Bladder microvascular endothelial cell (primary cell): ENCODE data around the gene OLFML1. TPM values are rescaled to one million over a fixed set of nuclear protein-coding genes. Genes with fewer than 3 reads are reported as not detected.

Experiments
- total RNA-seq: library from RNA; depleted of rRNA; stranded (reverse); fragments of >200 nt; gene quantifications from 2 replicates; pipeline ENCODE4 v1.2.3, GENCODE V29; 2014

OLFML1 gene
- total RNA-seq = under 0.01 and 0.06 TPM in 2 replicates

GRCh38 chr11:7485186-7486097, at the start of gene OLFML1:
Gene OLFML1 (plus strand): TSS chr11:7485506. CDS start chr11:7485876, 370 bp downstream.

GRCh38 chr11:7513234-7514098, 28.2 kb downstream of the OLFML1 start, which contains the start of gene PPFIBP2:
Gene PPFIBP2 (plus strand): TSS chr11:7513999. CDS start chr11:7549476, 35,477 bp downstream.

Other genes with a start within 250 kb of the OLFML1 start
- under 0.01 and 1.6 TPM in 2 replicates for gene SYT9, start 233.6 kb upstream of the OLFML1 start, total RNA-seq
- gene PPFIBP2, start 28.5 kb downstream of the OLFML1 start, total RNA-seq = 0.97 and 2.2 TPM in 2 replicates
- 0.06 and 1.9 TPM in 2 replicates for gene CYB5R2, start 188.0 kb downstream of the OLFML1 start, total RNA-seq
- not detected in 2 replicates for gene OVCH2, start 221.0 kb downstream of the OLFML1 start, total RNA-seq